GM18498 (cell line): ENCODE data around the gene FAM200C.

Experiments used
- ATAC-seq: cut with Tn5 transposase; IDR thresholded peaks from one replicate; pipeline ENCODE4 v1.9.1; 2021; ENCODE audit warnings: mild to moderate bottlenecking, moderate library complexity; ENCODE audit not compliant: unreplicated experiment

Gene FAM200C

GRCh38 chr5:160369990-160370712 lies 29.7 kb downstream of the FAM200C start, which contains the start of gene C1QTNF2:
Gene C1QTNF2 (minus strand): TSS chr5:160370626. CDS start chr5:160355011, 15,615 bp downstream.
- ATAC-seq = peak; percentile 55

- no peak for ATAC-seq
Measured at GRCh38 chr5:160367885-160368284, 32.0 kb downstream of the FAM200C start.

- no peak for ATAC-seq
Measured at GRCh38 chr5:160367261-160367660, 32.6 kb downstream of the FAM200C start.

GRCh38 chr5:160366230-160366629 lies 33.6 kb downstream of the FAM200C start:
- no peak for ATAC-seq

GRCh38 chr5:160363660-160364395 lies 36.0 kb downstream of the FAM200C start:
- ATAC-seq = no peak

- no peak for ATAC-seq
Measured at GRCh38 chr5:160363211-160363610, 36.6 kb downstream of the FAM200C start.

GRCh38 chr5:160361624-160362228 lies 38.1 kb downstream of the FAM200C start:
- no peak for ATAC-seq

- no peak for ATAC-seq
Measured at GRCh38 chr5:160360310-160360709, 39.5 kb downstream of the FAM200C start.

- no peak for ATAC-seq
Measured at GRCh38 chr5:160359816-160360215, 40.0 kb downstream of the FAM200C start.

- ATAC-seq = no peak
Measured at GRCh38 chr5:160359242-160359641, 40.6 kb downstream of the FAM200C start.

- no peak for ATAC-seq
Measured at GRCh38 chr5:160357861-160358411, 41.9 kb downstream of the FAM200C start.

- ATAC-seq = no peak
Measured at GRCh38 chr5:160357394-160357793, 42.5 kb downstream of the FAM200C start.

GRCh38 chr5:160356550-160357347 lies 43.1 kb downstream of the FAM200C start:
- ATAC-seq = no peak

- no peak for ATAC-seq
Measured at GRCh38 chr5:160354666-160355065, 45.2 kb downstream of the FAM200C start.

- ATAC-seq = no peak
Measured at GRCh38 chr5:160353379-160353778, 46.5 kb downstream of the FAM200C start.

- no peak for ATAC-seq
Measured at GRCh38 chr5:160352308-160352707, 47.5 kb downstream of the FAM200C start.

GRCh38 chr5:160349935-160350303 lies 49.9 kb downstream of the FAM200C start:
- ATAC-seq = no peak

- ATAC-seq = no peak
Measured at GRCh38 chr5:160349249-160349934, 50.5 kb downstream of the FAM200C start.

GRCh38 chr5:160348080-160348479 lies 51.8 kb downstream of the FAM200C start:
- no peak for ATAC-seq

- ATAC-seq = no peak
Measured at GRCh38 chr5:160347448-160347847, 52.4 kb downstream of the FAM200C start.
